GM12878 (cell line): ENCODE measurements around the gene RBM19. TPM values are rescaled to one million over a fixed set of nuclear protein-coding genes. Genes with fewer than 3 reads are reported as not detected.

Experiments used
- ATAC-seq: fragments of 200-7000 bp; cut with Tn5 transposase; 3 replicates; pipeline ENCODE4 v1.9.1; 2020; ENCODE audit warnings: mild to moderate bottlenecking, moderate library complexity
- BruUV-seq: library from RNA; stranded (reverse); fragments of 400-500 nt; replicated peaks from 2 replicates; lab custom pipeline; 2021; lab: Mats Ljungman, UMichigan
- CTCF ChIA-PET: fragments of 300-600 bp; sonication (Branson Sonifier 250); formaldehyde crosslinking; extraction: SDS; loops from one replicate; lab custom pipeline; 2021; ENCODE audit warnings: inconsistent platforms; lab: Yijun Ruan, JAX
- POLR2A ChIA-PET: fragments of 350-600 bp; formaldehyde crosslinking; extraction: SDS; loops from one replicate; lab custom pipeline; 2021; ENCODE audit warnings: inconsistent platforms; lab: Charles Lee
- RAD21 ChIA-PET: fragments of 300-600 bp; sonication (Branson Sonifier 250); formaldehyde crosslinking; loops from one replicate; lab custom pipeline; 2023; ENCODE audit warnings: antibody characterized with exemption; ENCODE audit not compliant: unreplicated experiment; lab: Charles Lee
- SMC1A ChIA-PET: fragments of 300-600 bp; sonication (Branson Sonifier 250); formaldehyde crosslinking; loops from one replicate; lab custom pipeline; 2023; ENCODE audit not compliant: unreplicated experiment, uncharacterized antibody; lab: Charles Lee
- DNase-seq: peaks from one replicate; pipeline ENCODE4 v3.0.0-alpha.2; 2011; ENCODE audit warnings: low read depth, low spot score
- FAIRE-seq: peaks from 3 replicates; lab custom pipeline; 2011; peaks lifted over from hg19 to GRCh38; lab: Jason Lieb, UNC
- H2AFZ ChIP-seq: 2 replicates; pipeline ENCODE4 v1.6.0; 2011; ENCODE audit warnings: low read depth, low read length, control low read depth; ENCODE audit not compliant: control insufficient read depth
- H3K27ac ChIP-seq: 2 replicates; pipeline ENCODE4 v1.5.1; 2011; ENCODE audit warnings: control low read depth; ENCODE audit not compliant: control insufficient read depth, insufficient read depth
- H3K27me3 ChIP-seq, 2 experiments: replicated peaks in 1 of 2; 2 replicates each; pipeline versions ENCODE4 v1.6.0 to v1.6.1; 2011; ENCODE audit warnings: low read length in 1 of 2; ENCODE audit not compliant: control insufficient read depth in 2 of 2, insufficient read depth in 2 of 2
- H3K36me3 ChIP-seq, 2 experiments: 2 replicates each; pipeline ENCODE4 v1.5.1; 2011; ENCODE audit warnings: low read length in 1 of 2; ENCODE audit not compliant: control insufficient read depth in 2 of 2, insufficient read depth in 2 of 2
- H3K4me1 ChIP-seq: 2 replicates; pipeline ENCODE4 v1.6.1; 2011; ENCODE audit warnings: mild to moderate bottlenecking, low read length, moderate library complexity, mixed read lengths; ENCODE audit not compliant: control insufficient read depth, insufficient read depth
- H3K4me2 ChIP-seq: 2 replicates; pipeline ENCODE4 v1.6.0; 2011; ENCODE audit warnings: control low read depth; ENCODE audit not compliant: control insufficient read depth, insufficient read depth
- H3K4me3 ChIP-seq: fragments of 200-600 bp; sonication (generic); 2 replicates; pipeline ENCODE4 v1.5.1; 2016
- H3K79me2 ChIP-seq: 2 replicates; pipeline ENCODE4 v1.6.0; 2011; ENCODE audit warnings: low read length; ENCODE audit not compliant: control insufficient read depth, insufficient read depth
- H3K9ac ChIP-seq: 2 replicates; pipeline ENCODE4 v1.8.0; 2011; ENCODE audit warnings: low read length, control low read depth, mixed read lengths; ENCODE audit not compliant: control insufficient read depth, insufficient read depth
- H3K9me3 ChIP-seq: replicated peaks from 3 replicates; pipeline ENCODE4 v1.5.1; 2011; ENCODE audit warnings: mild to moderate bottlenecking, low read length; ENCODE audit not compliant: control insufficient read depth, insufficient read depth
- H4K20me1 ChIP-seq: 2 replicates; pipeline ENCODE4 v1.6.0; 2011; ENCODE audit not compliant: control insufficient read depth, insufficient read depth
- ASH2L ChIP-seq: fragments of 300-600, 200-600 bp; sonication (generic); IDR thresholded peaks from 2 replicates; pipeline ENCODE4 v1.6.1; 2017; ENCODE audit warnings: low read depth, mild to moderate bottlenecking, borderline replicate concordance
- FOS ChIP-seq: IDR thresholded peaks from 3 replicates; pipeline ENCODE4 v1.6.1; 2011; ENCODE audit warnings: borderline replicate concordance; ENCODE audit not compliant: insufficient read length; ENCODE audit errors: extremely low read depth
- MYB ChIP-seq: fragments of 150-350 bp; IDR thresholded peaks from 2 replicates; pipeline ENCODE4 v1.6.1; 2014; ENCODE audit warnings: mild to moderate bottlenecking, low read depth, low read length, borderline replicate concordance
- PML ChIP-seq: IDR thresholded peaks from 2 replicates; pipeline ENCODE4 v1.6.1; 2012; ENCODE audit warnings: low read length, inconsistent platforms
- TCF7 ChIP-seq: IDR thresholded peaks from 2 replicates; pipeline ENCODE4 v1.6.1; 2014; ENCODE audit warnings: antibody characterized with exemption, borderline replicate concordance
- ZNF24 ChIP-seq: fragments of 450-650 bp; IDR thresholded peaks from 2 replicates; pipeline ENCODE4 v1.6.1; 2017; ENCODE audit warnings: antibody characterized with exemption, mild to moderate bottlenecking
- WGBS: methylation state at CpG from one replicate; pipeline ENCODE4 v1.1.6; 2016; ENCODE audit warnings: low lambda C conversion rate; ENCODE audit not compliant: insufficient replicate concordance, insufficient coverage; ENCODE audit errors: missing lambda C conversion rate; 5-methylcytosine and 5-hydroxymethylcytosine counted together
- in situ Hi-C: fragments of 300-500 bp; cut with MboI; formaldehyde crosslinking; loops from 9 replicates; pipeline ENCODE4 v1.14.3; 2018; ENCODE audit warnings: mixed read lengths
- intact Hi-C: fragments of 100-400 bp; cut with micrococcal nuclease; formaldehyde crosslinking; loops from one replicate; pipeline ENCODE4 v1.14.2; 2022; ENCODE audit not compliant: unreplicated experiment
- polyA plus RNA-seq, 11 experiments: library from polyadenylated mRNA; depleted of rRNA in 4 of 11; unstranded in 6 of 11; stranded (reverse) in 5 of 11; fragments of >200 nt; fragmentation: Nextera tagmentation in 4 of 11; fragmentation: Illumina TruSeq in 1 of 11; extraction: Ambion mirVana in 4 of 11; extraction: Trizol in 1 of 11; gene quantifications; 1 replicate in 1 of 11; 2 replicates in 10 of 11; pipeline versions ENCODE4 v1.2.1 to v1.2.3, GENCODE V29; 2011 to 2016; ENCODE audit warnings: inconsistent platforms in 2 of 11, missing spikeins in 2 of 11, low read depth in 1 of 11
- total RNA-seq, 4 experiments: library from RNA; depleted of rRNA in 3 of 4; stranded (reverse); fragments of >200 nt in 3 of 4; fragmentation: Illumina TruSeq in 1 of 4; extraction: Trizol in 1 of 4; gene quantifications; 2 replicates each; pipeline versions ENCODE4 v1.2.1 to v1.2.3, GENCODE V29; 2013 to 2021
- TF ChIP-seq, protein P1 (sequence below): IDR thresholded peaks from 2 replicates; pipeline ENCODE4 v1.6.1; 2011; ENCODE audit warnings: borderline replicate concordance, low read depth, mild to moderate bottlenecking, moderate library complexity, low read length; ENCODE audit not compliant: insufficient read depth, poor library complexity, severe bottlenecking
- TF ChIP-seq, protein P2 (sequence below): fragments of 450-650 bp; IDR thresholded peaks from 2 replicates; pipeline ENCODE4 v1.6.1; 2018; ENCODE audit warnings: mild to moderate bottlenecking, low read depth, moderate library complexity; ENCODE audit not compliant: partially characterized antibody
- TF ChIP-seq, protein P3 (sequence below): fragments of 150-350 bp; IDR thresholded peaks from 2 replicates; pipeline ENCODE4 v1.6.1; 2014; ENCODE audit warnings: mild to moderate bottlenecking, low read depth, low read length
- TF ChIP-seq, protein P4 (sequence below): IDR thresholded peaks from 2 replicates; pipeline ENCODE4 v1.6.1; 2011; ENCODE audit warnings: mild to moderate bottlenecking, low read depth, low read length, moderate library complexity; ENCODE audit not compliant: insufficient replicate concordance

RBM19 gene
- total and polyA plus RNA-seq, 10 of the 15 experiments (the other 5 are each of a cell fraction or from before 2014, with no cell fraction given) = 4.2 to 42.9 (median 28.4) TPM

DNA sequence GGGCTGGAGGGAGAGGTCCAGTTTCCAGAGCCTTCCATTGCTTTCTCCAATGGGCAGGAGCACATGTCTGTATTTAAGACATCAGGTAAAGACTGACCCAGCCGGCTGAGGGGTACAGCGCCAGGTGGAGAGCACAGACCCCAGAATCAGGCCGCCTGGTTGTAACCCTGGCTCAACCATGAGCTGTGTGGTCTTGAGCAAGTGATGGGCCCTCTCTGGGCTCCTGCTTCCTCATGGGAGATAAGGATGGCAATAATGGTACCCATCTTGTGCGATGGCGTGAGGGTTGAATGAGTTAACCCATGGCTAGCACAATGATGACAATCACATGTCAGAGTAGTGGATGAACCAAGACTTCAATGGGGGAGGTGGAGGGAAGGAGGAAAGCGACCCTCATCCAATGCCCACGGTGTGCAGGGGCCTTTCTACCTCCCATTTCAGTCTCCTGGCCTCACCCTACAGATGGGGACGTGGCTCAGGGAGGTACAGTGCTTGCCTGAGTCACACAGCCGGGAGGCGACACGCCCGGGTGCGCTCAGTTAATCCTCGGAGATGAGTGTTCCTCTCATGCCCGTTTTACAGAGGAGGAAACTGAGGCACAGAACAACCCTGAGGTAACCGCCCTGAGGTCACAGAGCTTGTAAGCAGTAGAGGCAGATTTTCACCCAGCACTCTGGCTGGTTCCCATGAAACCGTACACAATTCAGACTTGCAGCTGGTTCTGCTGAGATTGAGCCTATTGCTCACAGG lies 163.9 kb downstream of the RBM19 start (continued):
- TF ChIP-seq, protein P1, sequence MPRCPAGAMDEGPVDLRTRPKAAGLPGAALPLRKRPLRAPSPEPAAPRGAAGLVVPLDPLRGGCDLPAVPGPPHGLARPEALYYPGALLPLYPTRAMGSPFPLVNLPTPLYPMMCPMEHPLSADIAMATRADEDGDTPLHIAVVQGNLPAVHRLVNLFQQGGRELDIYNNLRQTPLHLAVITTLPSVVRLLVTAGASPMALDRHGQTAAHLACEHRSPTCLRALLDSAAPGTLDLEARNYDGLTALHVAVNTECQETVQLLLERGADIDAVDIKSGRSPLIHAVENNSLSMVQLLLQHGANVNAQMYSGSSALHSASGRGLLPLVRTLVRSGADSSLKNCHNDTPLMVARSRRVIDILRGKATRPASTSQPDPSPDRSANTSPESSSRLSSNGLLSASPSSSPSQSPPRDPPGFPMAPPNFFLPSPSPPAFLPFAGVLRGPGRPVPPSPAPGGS = no peak

DNA sequence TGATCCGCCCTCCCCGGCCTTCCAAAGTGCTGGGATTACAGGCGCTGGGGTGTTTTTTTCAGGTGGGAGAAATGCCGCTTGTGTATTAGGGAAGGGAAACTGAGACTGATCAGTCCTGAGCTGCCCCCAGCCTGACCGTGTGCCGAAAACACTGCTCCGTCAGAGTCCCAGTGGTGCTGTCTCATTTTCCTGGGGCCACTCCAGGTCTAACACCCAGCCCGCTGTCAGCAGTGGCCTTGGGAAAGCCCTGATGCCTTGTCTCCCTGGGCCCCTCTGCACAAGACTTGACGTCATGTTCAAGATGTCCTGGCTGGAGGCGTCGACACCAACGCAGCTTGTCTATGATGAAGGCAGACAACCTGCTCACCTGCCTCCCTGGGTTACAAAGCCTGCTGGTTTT lies 165.9 kb downstream of the RBM19 start:
- H3K4me3 ChIP-seq = no peak overlapping the region
- H4K20me1 ChIP-seq = no peaks in the 10 kb centered on the region
- no peak for FAIRE-seq
- no peaks in the 10 kb centered on the region for H3K36me3 ChIP-seq
- H2AFZ ChIP-seq = no peak overlapping the region
- ChIA-PET POLR2A (no interaction called here), RAD21 (no interaction called here), CTCF (no interaction called here), SMC1A (no interaction called here)
- no TSS peak for BruUV-seq
- ATAC-seq = no peak
- H3K4me1 ChIP-seq = no peaks in the 10 kb centered on the region
- no peaks in the 10 kb centered on the region for H3K9me3 ChIP-seq
- TF ChIP-seq MYB = no peak
- no peak for TF ChIP-seq FOS
- no peak for TF ChIP-seq PML
- TF ChIP-seq, protein P2, sequence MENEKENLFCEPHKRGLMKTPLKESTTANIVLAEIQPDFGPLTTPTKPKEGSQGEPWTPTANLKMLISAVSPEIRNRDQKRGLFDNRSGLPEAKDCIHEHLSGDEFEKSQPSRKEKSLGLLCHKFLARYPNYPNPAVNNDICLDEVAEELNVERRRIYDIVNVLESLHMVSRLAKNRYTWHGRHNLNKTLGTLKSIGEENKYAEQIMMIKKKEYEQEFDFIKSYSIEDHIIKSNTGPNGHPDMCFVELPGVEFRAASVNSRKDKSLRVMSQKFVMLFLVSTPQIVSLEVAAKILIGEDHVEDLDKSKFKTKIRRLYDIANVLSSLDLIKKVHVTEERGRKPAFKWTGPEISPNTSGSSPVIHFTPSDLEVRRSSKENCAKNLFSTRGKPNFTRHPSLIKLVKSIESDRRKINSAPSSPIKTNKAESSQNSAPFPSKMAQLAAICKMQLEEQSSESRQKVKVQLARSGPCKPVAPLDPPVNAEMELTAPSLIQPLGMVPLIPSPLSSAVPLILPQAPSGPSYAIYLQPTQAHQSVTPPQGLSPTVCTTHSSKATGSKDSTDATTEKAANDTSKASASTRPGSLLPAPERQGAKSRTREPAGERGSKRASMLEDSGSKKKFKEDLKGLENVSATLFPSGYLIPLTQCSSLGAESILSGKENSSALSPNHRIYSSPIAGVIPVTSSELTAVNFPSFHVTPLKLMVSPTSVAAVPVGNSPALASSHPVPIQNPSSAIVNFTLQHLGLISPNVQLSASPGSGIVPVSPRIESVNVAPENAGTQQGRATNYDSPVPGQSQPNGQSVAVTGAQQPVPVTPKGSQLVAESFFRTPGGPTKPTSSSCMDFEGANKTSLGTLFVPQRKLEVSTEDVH = no peak
- TF ChIP-seq, protein P3, sequence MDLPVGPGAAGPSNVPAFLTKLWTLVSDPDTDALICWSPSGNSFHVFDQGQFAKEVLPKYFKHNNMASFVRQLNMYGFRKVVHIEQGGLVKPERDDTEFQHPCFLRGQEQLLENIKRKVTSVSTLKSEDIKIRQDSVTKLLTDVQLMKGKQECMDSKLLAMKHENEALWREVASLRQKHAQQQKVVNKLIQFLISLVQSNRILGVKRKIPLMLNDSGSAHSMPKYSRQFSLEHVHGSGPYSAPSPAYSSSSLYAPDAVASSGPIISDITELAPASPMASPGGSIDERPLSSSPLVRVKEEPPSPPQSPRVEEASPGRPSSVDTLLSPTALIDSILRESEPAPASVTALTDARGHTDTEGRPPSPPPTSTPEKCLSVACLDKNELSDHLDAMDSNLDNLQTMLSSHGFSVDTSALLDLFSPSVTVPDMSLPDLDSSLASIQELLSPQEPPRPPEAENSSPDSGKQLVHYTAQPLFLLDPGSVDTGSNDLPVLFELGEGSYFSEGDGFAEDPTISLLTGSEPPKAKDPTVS = no peak
- no peak for TF ChIP-seq ASH2L
- TF ChIP-seq, protein P4, sequence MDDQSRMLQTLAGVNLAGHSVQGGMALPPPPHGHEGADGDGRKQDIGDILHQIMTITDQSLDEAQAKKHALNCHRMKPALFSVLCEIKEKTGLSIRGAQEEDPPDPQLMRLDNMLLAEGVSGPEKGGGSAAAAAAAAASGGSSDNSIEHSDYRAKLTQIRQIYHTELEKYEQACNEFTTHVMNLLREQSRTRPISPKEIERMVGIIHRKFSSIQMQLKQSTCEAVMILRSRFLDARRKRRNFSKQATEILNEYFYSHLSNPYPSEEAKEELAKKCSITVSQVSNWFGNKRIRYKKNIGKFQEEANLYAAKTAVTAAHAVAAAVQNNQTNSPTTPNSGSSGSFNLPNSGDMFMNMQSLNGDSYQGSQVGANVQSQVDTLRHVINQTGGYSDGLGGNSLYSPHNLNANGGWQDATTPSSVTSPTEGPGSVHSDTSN = no peak
- TF ChIP-seq ZNF24 = no peak
- no peak for TF ChIP-seq TCF7
- H3K27me3 ChIP-seq = no peaks in the 10 kb centered on the region; a peak in 1 of 4 replicates
- H3K9ac ChIP-seq = no peak overlapping the region
- DNase-seq = no peak
- in situ Hi-C loops (no loop called here), intact Hi-C loops (no loop called here)
- H3K79me2 ChIP-seq = no peaks in the 10 kb centered on the region
- 73% methylated on average over 12 of the region's 12 CpGs for WGBS
- no peak overlapping the region for H3K4me2 ChIP-seq
- H3K27ac ChIP-seq = no peak overlapping the region
